ENCODE results near the gene MFF.

The MFF gene

DNA sequence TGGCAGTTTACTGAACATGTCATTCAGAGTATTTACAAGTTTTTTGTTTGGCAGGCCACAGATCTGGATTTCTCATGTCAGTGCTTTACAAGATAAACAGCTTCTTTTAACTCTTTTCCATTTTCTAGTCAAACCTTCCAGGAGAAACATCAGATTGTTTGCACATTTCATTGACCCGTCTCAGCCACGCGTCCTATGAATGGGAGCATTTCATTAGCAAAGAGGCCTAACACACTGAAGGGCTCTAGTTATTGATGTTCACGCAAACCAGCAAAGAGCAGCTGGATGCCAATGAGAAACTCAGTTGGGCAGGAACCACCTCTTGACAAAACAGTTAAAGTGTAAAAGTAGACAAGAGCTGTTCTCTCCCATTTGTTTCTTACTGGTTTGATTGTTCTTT is 29.2 kb upstream of the MFF start:
- POLR2A ChIA-PET, result no interaction called here
- CTCF ChIA-PET, result interaction anchor here (0.8 to 2.7 kb wide), 4 partner anchors 12 to 57 kb away, joined by 3 to 10 read pairs (median 6); no protein-coding TSS in a partner anchor
- TF ChIP-seq, protein P1, sequence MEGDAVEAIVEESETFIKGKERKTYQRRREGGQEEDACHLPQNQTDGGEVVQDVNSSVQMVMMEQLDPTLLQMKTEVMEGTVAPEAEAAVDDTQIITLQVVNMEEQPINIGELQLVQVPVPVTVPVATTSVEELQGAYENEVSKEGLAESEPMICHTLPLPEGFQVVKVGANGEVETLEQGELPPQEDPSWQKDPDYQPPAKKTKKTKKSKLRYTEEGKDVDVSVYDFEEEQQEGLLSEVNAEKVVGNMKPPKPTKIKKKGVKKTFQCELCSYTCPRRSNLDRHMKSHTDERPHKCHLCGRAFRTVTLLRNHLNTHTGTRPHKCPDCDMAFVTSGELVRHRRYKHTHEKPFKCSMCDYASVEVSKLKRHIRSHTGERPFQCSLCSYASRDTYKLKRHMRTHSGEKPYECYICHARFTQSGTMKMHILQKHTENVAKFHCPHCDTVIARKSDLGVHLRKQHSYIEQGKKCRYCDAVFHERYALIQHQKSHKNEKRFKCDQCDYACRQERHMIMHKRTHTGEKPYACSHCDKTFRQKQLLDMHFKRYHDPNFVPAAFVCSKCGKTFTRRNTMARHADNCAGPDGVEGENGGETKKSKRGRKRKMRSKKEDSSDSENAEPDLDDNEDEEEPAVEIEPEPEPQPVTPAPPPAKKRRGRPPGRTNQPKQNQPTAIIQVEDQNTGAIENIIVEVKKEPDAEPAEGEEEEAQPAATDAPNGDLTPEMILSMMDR (IDR thresholded peaks at IDR 0.05; ENCODE audit: control extremely low read depth, extremely low read depth, low read depth, missing control alignments), result no peak
- no peak for DNase-seq (ENCODE audit: extremely low spot score)

DNA sequence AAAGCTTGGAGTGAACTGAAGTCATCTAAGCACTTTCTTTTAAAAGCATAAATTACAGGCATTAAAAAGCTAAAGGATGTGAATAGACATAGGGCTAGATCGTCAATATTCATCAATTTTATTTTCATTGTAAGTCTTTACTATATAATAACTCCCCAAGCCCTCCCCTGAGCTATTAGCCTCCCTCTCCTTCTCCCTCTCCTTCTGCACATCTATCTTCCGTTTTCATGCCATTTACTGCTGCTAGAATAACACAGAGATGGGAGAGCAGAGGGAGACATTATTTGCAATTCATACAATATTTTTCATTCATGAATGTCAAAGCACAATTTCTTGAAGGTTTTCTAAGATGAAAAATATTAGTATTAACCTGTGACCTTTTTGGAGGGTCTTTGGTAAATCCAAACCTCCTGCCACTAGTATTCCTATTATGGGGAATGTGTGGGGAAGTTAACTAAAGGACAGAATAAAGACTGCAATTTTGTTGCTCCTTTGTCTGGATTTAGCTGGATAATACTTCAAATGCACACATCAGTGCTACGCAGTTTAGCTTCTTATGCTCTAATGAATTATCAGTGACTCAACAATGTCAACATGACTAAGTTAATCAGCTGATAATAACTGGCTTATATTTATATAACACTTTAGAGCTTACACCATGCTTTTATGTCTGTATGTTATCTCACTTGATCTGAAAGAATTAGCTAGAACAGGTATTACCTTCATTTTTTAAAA is 28.2 kb upstream of the MFF start:
- no peak for DNase-seq (ENCODE audit: extremely low spot score)
- TF ChIP-seq, protein P1 (IDR thresholded peaks at IDR 0.05; ENCODE audit: control extremely low read depth, extremely low read depth, low read depth, missing control alignments), result no peak
- POLR2A ChIA-PET, result no interaction called here
- CTCF ChIA-PET, result interaction anchor here (1.3 to 2.7 kb wide), 2 partner anchors 11 to 58 kb away, joined by 8 to 10 read pairs; no protein-coding TSS in a partner anchor

DNA sequence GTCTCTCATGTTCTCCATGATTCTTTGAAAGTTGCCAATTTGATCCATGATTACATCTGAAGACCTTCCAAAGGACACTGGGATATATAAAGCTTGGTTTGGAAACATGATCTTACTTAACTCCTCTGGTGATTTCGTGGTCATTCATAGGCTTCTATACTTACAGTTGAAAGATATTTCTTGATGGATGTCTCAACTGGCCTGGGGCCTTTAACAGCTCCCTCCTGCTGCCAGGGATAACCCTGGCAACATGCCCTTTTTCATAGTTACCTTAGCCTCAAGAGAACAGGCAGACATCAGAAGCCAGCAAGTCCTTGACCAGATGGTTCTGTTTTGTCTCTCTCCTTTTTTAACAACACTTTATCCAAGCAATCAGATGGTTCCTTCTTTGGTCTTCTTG is 23.5 kb upstream of the MFF start:
- ChIA-PET POLR2A (no interaction called here), CTCF (interaction anchor here (1.4 to 2.3 kb wide), 3 partner anchors 9 to 63 kb away, joined by 4 to 12 read pairs (median 5); no protein-coding TSS in a partner anchor)
- TF ChIP-seq, protein P1 (IDR thresholded peaks at IDR 0.05; ENCODE audit: control extremely low read depth, extremely low read depth, low read depth, missing control alignments), result no peak
- no peak for DNase-seq (ENCODE audit: extremely low spot score)

DNA sequence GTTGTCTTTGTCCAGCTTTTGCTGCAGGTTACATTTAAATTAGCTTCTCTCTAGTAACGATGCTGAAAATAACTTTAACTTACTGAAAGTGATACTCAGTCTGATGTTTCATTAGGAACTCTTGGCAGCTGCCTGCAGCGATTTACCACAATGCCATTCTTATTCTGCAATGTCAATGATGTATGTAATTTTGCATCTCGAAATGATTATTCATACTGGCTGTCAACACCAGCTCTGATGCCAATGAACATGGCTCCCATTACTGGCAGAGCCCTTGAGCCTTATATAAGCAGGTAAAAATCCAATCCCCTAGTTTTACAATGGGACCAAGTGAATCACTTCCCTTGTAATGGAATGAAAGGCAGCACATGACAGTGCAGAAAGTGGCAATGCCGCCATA is 16.3 kb upstream of the MFF start:
- DNase-seq (ENCODE audit: extremely low spot score), result no peak
- TF ChIP-seq, protein P1 (IDR thresholded peaks at IDR 0.05; ENCODE audit: control extremely low read depth, extremely low read depth, low read depth, missing control alignments), result no peak
- CTCF ChIA-PET, result interaction anchor here (1.0 to 2.5 kb wide), 3 partner anchors 12 to 19 kb away, joined by 3 to 10 read pairs (median 5); no protein-coding TSS in a partner anchor
- POLR2A ChIA-PET, result no interaction called here

DNA sequence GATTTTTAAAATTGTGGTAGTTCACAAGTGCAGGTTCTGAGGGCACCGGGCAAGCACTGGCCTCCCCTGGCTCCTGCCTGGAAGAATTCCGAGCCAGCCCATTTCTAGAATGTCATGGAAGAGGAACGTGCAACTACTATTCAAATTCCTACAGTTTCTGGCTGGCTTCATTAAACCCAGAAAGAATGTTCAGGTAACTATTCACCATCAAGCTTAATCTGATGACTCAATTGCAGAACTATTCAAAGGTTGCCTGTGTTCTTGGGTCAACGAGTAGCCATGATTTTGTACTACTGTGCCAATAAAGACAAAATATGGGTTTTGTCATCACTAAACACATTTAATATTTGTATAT is 14.3 kb upstream of the MFF start:
- ChIA-PET POLR2A (no interaction called here), CTCF (interaction anchor here (2.5 kb wide), 1 partner anchor 18 kb away, joined by 5 read pairs; no protein-coding TSS in a partner anchor)
- TF ChIP-seq, protein P1 (IDR thresholded peaks at IDR 0.05; ENCODE audit: control extremely low read depth, extremely low read depth, low read depth, missing control alignments), result no peak
- DNase-seq (ENCODE audit: extremely low spot score), result no peak

DNA sequence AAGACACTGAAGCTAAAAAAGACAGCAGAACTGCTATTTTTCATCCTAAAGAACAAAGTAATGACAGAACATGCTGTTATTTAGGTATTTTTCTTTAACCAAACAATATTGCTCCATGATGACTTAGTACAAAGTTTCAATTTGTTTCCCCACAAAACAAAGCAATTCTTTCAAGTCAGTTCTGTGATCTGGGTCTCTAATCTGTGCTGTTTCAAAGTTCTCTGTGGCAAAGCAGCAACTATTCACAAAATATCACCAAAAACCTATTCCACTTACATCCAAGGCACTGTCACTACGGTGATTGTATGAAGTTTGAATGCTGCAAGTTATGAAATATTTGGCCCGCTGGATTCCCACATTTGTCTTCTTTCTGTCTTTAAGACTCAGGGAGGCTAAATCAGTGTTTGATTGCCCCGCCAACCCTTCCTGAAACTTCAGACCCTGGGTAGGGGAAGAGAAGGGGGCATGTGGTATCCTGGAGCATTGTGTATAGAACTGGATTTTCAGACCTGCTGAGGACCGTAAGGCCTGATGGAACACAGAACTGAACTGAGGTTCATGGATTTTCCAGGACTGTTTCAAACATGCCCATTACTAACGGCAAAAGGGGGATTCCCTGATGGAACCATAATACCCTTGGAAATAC is 13.1 kb upstream of the MFF start:
- DNase-seq (ENCODE audit: extremely low spot score), result no peak
- TF ChIP-seq, protein P1 (IDR thresholded peaks at IDR 0.05; ENCODE audit: control extremely low read depth, extremely low read depth, low read depth, missing control alignments), result no peak
- ChIA-PET POLR2A (no interaction called here), CTCF (no interaction called here)
